Thymus (tissue), 11 donors: ENCODE results near the gene TCEAL9. TPM values are rescaled to one million over a fixed set of nuclear protein-coding genes. Genes with fewer than 3 reads are reported as not detected.
"Not testable (repeated sequence)": the region's sequence is repeated elsewhere in the genome, so short reads cannot be mapped to it uniquely, and the experiment has no call there.

Experiments
- DNase-seq, 9 donors: peaks; one replicate each; pipeline ENCODE4 v3.0.0-alpha.2; 2013; ENCODE audit warnings: low spot score in 9 of 9, low read depth in 6 of 9, missing footprints in 1 of 9
- H3K27ac ChIP-seq, 2 donors: one replicate each; pipeline ENCODE4 v1.5.1; 2013; ENCODE audit warnings: control low read depth in 1 of 2, low read depth in 1 of 2, low read length in 1 of 2, mild to moderate bottlenecking in 1 of 2, moderate library complexity in 1 of 2
- H3K27me3 ChIP-seq, 2 donors: one replicate each; pipeline ENCODE4 v1.5.1; 2013; ENCODE audit warnings: low read length in 1 of 2; ENCODE audit not compliant: control insufficient read depth in 2 of 2, insufficient read depth in 1 of 2
- H3K36me3 ChIP-seq, 2 donors: one replicate each; pipeline ENCODE4 v1.5.1; 2013; ENCODE audit warnings: low read length in 1 of 2, mild to moderate bottlenecking in 1 of 2, moderate library complexity in 1 of 2; ENCODE audit not compliant: control insufficient read depth in 2 of 2, insufficient read depth in 2 of 2
- H3K4me1 ChIP-seq, 2 donors: one replicate each; pipeline ENCODE4 v1.5.1; 2013; ENCODE audit warnings: low read length in 2 of 2; ENCODE audit not compliant: control insufficient read depth in 2 of 2, insufficient read depth in 2 of 2
- H3K4me3 ChIP-seq, 2 donors: one replicate each; pipeline ENCODE4 v1.5.1; 2013; ENCODE audit warnings: low read length in 2 of 2, control low read depth in 1 of 2, mild to moderate bottlenecking in 1 of 2
- H3K9me3 ChIP-seq, 2 donors: one replicate each; pipeline ENCODE4 v1.5.1; 2013; ENCODE audit warnings: low read length in 1 of 2, mild to moderate bottlenecking in 1 of 2; ENCODE audit not compliant: control insufficient read depth in 2 of 2, insufficient read depth in 1 of 2
- WGBS: extraction: QIAGEN DNeasy Blood & Tissue Kit; methylation state at CpG from one replicate; pipeline ENCODE4 v1.1.7; 2013; 5-methylcytosine and 5-hydroxymethylcytosine counted together
- polyA plus RNA-seq: library from polyadenylated mRNA; stranded (reverse); fragments of 200-250 nt; gene quantifications from one replicate; pipeline ENCODE4 v1.2.3, GENCODE V29; 2013
- total RNA-seq: library from RNA; stranded (reverse); fragments of 120-200 nt; gene quantifications from one replicate; pipeline ENCODE4 v1.2.4, GENCODE V29; 2013
- donor health status: healthy.

The TCEAL9 gene
- total and polyA plus RNA-seq, 2 donors, result 33.2 to 192 TPM

DNA sequence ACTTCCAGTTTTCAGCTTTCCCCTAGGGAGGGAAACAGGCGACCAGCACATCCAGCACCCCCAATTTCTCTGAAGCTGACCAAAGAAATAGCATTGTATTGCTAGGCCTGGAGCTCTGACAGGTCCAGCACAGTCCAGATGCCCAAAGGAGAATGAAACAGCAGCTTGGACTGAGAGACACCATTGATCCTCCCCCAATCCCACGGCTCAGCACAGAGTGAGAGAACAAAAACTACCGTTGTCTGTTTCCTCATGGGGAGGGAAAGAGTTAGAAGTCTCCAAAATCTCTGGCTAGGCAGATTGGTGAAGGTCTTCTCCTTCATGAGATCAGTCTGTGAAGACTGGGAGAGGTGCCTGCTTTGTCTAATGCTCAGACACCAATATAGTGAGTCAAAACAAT, 17.6 kb upstream of the TCEAL9 start:
- DNase-seq, result no peak
- no peaks in the 10 kb centered on the region for H3K4me1 ChIP-seq
- 93% methylated on average over 3 of the region's 3 CpGs for WGBS
- H3K36me3 ChIP-seq, result no peaks in the 10 kb centered on the region
- H3K4me3 ChIP-seq, result no peak overlapping the region
- H3K9me3 ChIP-seq, result no peaks in the 10 kb centered on the region
- peaks cover 0 to 2% of the 10 kb centered on the region in 2 donors for H3K27me3 ChIP-seq
- H3K27ac ChIP-seq, result no peak overlapping the region

DNA sequence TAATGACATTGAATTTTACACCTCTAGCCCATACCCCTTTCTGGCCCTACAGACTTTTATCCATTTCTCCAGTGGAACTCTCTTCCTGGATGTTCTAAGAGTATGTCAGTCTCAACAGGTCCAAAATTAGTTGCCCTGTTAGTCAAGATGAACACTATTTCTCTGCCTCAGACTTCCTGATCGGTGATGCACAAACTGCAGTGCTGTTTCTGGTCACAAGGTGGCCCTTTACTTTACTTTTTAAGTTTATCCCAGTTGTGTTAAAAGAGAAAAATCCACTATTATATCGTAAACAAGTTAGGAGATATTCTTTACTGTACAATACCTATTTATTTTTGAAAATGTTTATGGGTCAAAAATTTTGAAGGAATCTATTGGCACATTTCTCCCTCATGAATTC, 13.2 kb upstream of the TCEAL9 start:
- no peak overlapping the region for H3K27ac ChIP-seq
- 4% methylated on average over 2 of the region's 2 CpGs for WGBS
- no peak overlapping the region for H3K4me3 ChIP-seq
- H3K27me3 ChIP-seq, result peaks cover 0 to 7% of the 10 kb centered on the region in 2 donors
- peak in 6 of 9 donors; percentile 4 to 57 (median 25) for DNase-seq
- no peaks in the 10 kb centered on the region for H3K9me3 ChIP-seq
- no peaks in the 10 kb centered on the region for H3K36me3 ChIP-seq
- H3K4me1 ChIP-seq, result no peaks in the 10 kb centered on the region

DNA sequence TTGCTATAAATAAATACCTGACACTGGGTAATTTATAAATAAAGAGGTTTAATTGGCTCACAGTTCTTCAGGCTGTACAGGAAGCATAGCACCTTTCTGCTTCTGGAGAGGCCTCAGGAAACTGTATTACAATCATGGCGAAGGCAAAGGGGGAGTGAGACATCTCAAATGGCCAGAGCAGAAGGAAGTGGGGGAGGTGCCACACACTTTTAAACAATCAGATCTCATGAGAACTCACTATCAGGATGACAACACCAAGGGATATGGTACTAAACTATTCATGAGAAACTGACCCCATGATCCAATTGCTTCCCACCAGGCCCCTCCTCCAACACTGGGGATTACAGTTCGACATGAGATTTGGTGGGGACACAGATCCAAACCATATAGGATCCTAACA, 11.7 kb upstream of the TCEAL9 start:
- H3K27ac ChIP-seq, result no peak overlapping the region
- WGBS, result 79% methylated on average over 2 of the region's 2 CpGs

DNA sequence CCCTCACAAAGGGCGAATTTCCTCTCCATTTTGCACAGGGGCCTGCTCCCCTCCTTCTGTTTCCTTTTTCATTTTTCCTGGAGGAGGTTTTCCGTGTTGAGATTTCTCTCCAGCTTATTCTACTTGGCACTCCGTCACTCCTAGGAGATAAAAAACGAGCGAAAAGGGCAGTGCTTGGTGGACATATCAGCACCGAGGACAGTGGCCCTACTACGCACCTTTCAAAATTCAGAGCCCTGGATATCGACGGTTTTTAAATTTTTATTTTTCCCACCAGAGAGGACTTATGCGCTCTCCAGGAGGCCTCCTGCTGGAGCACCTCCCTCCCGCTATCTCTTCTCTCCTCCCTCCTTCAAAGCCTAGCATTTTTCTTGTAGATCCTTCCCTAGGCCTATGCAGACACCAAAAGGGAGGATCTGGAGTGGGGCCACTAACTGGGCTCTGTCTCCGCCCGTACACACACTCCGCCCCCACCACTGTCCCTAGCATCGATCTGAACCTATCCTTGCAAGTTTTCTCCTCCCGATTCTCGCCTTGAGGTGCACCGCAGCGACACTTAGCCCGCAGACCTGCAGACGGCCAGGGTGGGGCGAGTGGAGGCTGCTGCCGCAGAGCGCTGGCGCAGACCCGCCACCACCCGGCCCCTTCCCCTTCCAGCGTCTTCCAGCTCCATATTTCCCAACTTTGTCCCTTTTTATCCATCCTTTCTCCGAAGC, 8.5 kb upstream of the TCEAL9 start:
- H3K27me3 ChIP-seq, result peaks cover 0 to 15% of the 10 kb centered on the region in 2 donors
- no peak overlapping the region for H3K27ac ChIP-seq
- H3K9me3 ChIP-seq, result no peaks in the 10 kb centered on the region
- no peaks in the 10 kb centered on the region for H3K4me1 ChIP-seq
- H3K4me3 ChIP-seq, result no peak overlapping the region
- no peak for DNase-seq
- WGBS, result 93% methylated on average over 29 of the region's 29 CpGs
- no peaks in the 10 kb centered on the region for H3K36me3 ChIP-seq

More for the DNA sequence above, 11.7 kb upstream of the TCEAL9 start:
- no peaks in the 10 kb centered on the region for H3K4me1 ChIP-seq
- H3K9me3 ChIP-seq, result no peaks in the 10 kb centered on the region
- DNase-seq, result no peak
- H3K4me3 ChIP-seq, result no peak overlapping the region
- peaks cover 0 to 15% of the 10 kb centered on the region in 2 donors for H3K27me3 ChIP-seq
- H3K36me3 ChIP-seq, result no peaks in the 10 kb centered on the region

DNA sequence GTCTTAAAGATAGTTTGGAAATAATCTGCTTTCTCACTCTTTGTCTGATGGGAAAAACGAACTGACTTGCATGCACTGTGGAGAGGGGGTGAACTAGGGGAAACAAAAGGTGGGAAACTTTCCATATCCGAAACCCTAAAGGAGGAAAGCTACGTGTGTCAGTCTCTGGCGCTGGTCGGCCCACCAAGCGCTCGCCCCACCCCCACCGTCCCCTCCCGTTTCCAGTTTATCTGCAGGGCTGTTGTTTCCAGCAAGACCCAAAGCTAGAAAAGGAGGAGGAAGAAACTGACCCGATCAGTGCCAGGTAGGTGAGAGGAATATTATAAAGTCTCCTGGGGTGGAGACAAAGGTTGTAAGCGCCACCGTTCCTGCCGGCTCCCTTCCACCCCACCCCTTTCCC, 552 bp downstream of the TCEAL9 start:
- Histone ChIP-seq H3K27ac (peak overlapping the region; percentile 60 to 74), H3K4me1 (no peaks in the 10 kb centered on the region), H3K4me3 (peak overlapping the region; percentile 67 to 71), H3K36me3 (no peaks in the 10 kb centered on the region), H3K9me3 (no peaks in the 10 kb centered on the region), H3K27me3 (no peaks in the 10 kb centered on the region)
- WGBS, result under 1% methylated on average over 13 of the region's 13 CpGs
- DNase-seq, result peak in 2 of 9 donors; percentile 10 to 18

DNA sequence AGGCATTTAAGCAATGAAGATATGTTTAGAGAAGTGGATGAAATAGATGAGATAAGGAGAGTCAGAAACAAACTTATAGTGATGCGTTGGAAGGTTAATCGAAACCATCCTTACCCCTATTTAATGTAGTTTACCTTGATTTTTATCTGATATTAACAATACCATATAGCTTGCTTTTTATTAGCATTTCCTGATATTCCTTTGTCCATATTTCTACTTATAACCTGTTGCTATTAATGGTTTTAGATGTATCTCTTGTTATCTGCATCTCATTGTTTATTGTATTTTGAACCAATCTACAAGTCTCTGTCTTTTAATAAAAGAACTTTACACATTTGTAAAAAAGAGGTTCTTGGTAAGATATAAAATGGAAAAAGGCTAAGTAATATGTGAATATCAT, 1.6 kb downstream of the TCEAL9 start:
- H3K27me3 ChIP-seq, result no peaks in the 10 kb centered on the region
- no peaks in the 10 kb centered on the region for H3K4me1 ChIP-seq
- H3K36me3 ChIP-seq, result no peaks in the 10 kb centered on the region
- no peaks in the 10 kb centered on the region for H3K9me3 ChIP-seq
- DNase-seq, result no peak
- no peak overlapping the region for H3K4me3 ChIP-seq
- WGBS, result 100% methylated on average over 2 of the region's 2 CpGs
- H3K27ac ChIP-seq, result no peak overlapping the region

DNA sequence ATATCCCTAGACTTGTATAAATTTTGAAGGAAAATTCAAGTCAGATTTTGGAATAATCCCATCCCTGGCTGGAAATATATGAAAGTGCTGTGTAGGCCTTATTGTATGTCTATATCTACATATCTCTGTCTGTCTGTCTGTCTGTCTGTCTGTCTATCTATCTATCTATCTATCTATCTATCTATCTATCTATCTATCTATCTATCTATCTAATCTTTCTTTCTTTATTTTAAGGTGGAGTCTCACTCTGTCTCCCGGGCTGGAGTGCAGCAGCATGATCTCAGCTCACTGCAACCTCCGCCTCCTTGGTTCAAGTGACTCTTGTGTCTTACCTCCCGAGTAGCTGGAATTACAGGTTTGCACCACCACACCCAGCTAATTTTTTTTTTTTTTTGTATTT, 3.3 kb downstream of the TCEAL9 start:
- 97% methylated on average over 3 of the region's 3 CpGs for WGBS
- not testable (repeated sequence) for H3K9me3 ChIP-seq, H3K4me3 ChIP-seq, H3K36me3 ChIP-seq, H3K4me1 ChIP-seq, H3K27ac ChIP-seq, H3K27me3 ChIP-seq, DNase-seq

DNA sequence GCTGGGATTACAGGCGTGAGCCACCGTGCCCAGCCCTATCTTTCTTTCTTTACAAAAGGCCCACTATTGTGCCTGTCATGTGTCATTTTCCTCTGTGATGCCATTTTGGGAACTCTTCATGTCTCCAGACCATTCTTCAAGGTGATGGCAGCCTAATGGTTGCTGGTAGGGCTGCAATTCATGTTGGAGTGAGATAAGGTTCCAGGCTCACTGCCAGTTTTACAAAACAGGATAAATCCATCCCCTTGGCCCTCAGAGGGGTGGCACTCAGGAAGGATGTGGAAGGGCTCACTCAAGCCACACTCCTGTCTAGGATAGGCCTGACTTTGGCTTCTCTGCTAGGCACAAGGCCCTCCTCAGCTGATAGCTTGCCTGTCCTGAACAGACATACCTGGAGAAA, 3.8 kb downstream of the TCEAL9 start:
- Histone ChIP-seq H3K36me3 (no peaks in the 10 kb centered on the region), H3K4me1 (no peaks in the 10 kb centered on the region), H3K27ac (no peak overlapping the region), H3K4me3 (no peak overlapping the region), H3K27me3 (no peaks in the 10 kb centered on the region), H3K9me3 (no peaks in the 10 kb centered on the region)
- DNase-seq, result no peak
- 84% methylated on average over 2 of the region's 2 CpGs for WGBS

DNA sequence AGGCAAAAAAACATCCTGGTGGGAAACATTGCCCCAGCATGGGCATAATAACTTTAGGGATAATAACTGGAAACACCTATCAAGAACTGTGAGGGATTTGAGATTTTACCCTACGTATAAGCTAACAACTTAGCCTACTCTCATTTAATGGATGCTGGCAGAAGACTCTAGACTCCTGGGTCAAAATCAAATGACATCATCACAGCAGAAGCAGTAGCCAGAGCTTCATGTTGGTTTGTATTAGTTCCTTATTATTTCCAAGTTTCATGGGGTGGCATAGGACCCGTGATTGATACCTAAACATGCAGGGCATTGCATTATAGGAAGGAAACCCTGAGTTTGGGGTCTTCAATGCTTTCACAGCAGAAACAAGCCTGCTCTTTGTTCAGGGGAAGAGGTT, 4.6 kb downstream of the TCEAL9 start:
- DNase-seq, result no peak
- no peak overlapping the region for H3K27ac ChIP-seq
- H3K9me3 ChIP-seq, result no peaks in the 10 kb centered on the region
- H3K4me1 ChIP-seq, result no peaks in the 10 kb centered on the region
- no peak overlapping the region for H3K4me3 ChIP-seq
- no peaks in the 10 kb centered on the region for H3K27me3 ChIP-seq
- H3K36me3 ChIP-seq, result no peaks in the 10 kb centered on the region
- WGBS, result 82% methylated on average over 2 of the region's 2 CpGs
